Kidney (tissue), 14 donors: ENCODE results near the gene ANXA11. TPM values are rescaled to one million over a fixed set of nuclear protein-coding genes. Genes with fewer than 3 reads are reported as not detected.

Experiments
- DNase-seq, 5 donors: peaks; one replicate each; pipeline ENCODE4 v3.0.0-alpha.2; 2013 to 2020
- FAIRE-seq: peaks from 2 replicates; lab custom pipeline; 2012; peaks lifted over from hg19 to GRCh38; lab: Jason Lieb, UNC
- H3K27ac ChIP-seq, 2 donors: one replicate each; pipeline ENCODE4 v1.7.0; 2013; ENCODE audit warnings: low read depth in 2 of 2, low read length in 2 of 2, inconsistent platforms in 1 of 2
- H3K27me3 ChIP-seq: one replicate; pipeline ENCODE4 v1.7.1; 2013; ENCODE audit warnings: low read length, inconsistent platforms; ENCODE audit not compliant: control insufficient read depth, insufficient read depth
- H3K36me3 ChIP-seq, 3 donors: one replicate each; pipeline versions ENCODE4 v1.7.0 to v1.7.1; 2013; ENCODE audit warnings: low read length in 3 of 3, control low read depth in 1 of 3, inconsistent platforms in 1 of 3; ENCODE audit not compliant: insufficient read depth in 3 of 3, control insufficient read depth in 2 of 3
- H3K4me1 ChIP-seq, 3 donors: one replicate each; pipeline versions ENCODE4 v1.7.0 to v1.7.1; 2013; ENCODE audit warnings: low read length in 3 of 3, inconsistent platforms in 1 of 3, low read depth in 1 of 3; ENCODE audit not compliant: control insufficient read depth in 2 of 3, insufficient read depth in 2 of 3
- H3K4me3 ChIP-seq, 3 donors: one replicate each; pipeline versions ENCODE4 v1.7.0 to v1.8.1; 2013; ENCODE audit warnings: low read length in 3 of 3, control low read depth in 1 of 3, inconsistent platforms in 1 of 3
- H3K9ac ChIP-seq, 3 donors: one replicate each; pipeline versions ENCODE4 v1.7.0 to v1.7.1; 2013; ENCODE audit warnings: low read length in 3 of 3, control low read depth in 1 of 3, inconsistent platforms in 1 of 3
- H3K9me3 ChIP-seq, 3 donors: one replicate each; pipeline versions ENCODE4 v1.7.0 to v1.7.1; 2013; ENCODE audit warnings: low read length in 3 of 3, control low read depth in 1 of 3, inconsistent platforms in 1 of 3; ENCODE audit not compliant: control insufficient read depth in 2 of 3, insufficient read depth in 1 of 3
- intact Hi-C: fragments of 100-400 bp; cut with DNase I; formaldehyde crosslinking; loops from one replicate; pipeline ENCODE4 v1.11.1; 2022
- polyA plus RNA-seq: library from polyadenylated mRNA; stranded (reverse); fragments of 350-450 nt; fragmentation: Illumina TruSeq; extraction: RNeasy Lipid Tissue Mini Kit (QIAGEN cat#74804); gene quantifications from one replicate; pipeline ENCODE4 v1.2.3, GENCODE V29; 2014; ENCODE audit warnings: low read depth, low replicate concordance; ENCODE audit not compliant: insufficient read depth
- total RNA-seq: library from RNA; stranded (reverse); fragmentation: NEBNext Ultra II Directional; extraction: Animal tissue kit (Norgen Biotek cat#: 25700); gene quantifications from one replicate; pipeline ENCODE4 v1.2.1, GENCODE V29; 2021
- TF ChIP-seq, protein P1 (sequence below): IDR thresholded peaks from 3 replicates; pipeline ENCODE4 v1.5.1; 2012; ENCODE audit warnings: mild to moderate bottlenecking, moderate library complexity, borderline replicate concordance; ENCODE audit not compliant: insufficient read depth; ENCODE audit errors: extremely low read depth
- donor health status: control.
- donor health status: control.
- donor health status: control.
- donor health status: control.
- donor health status: control.
- donor health status: DM: yes; HTN: yes; CAD: no.
- donor health status: Normal renal cell carcinoma (clear cell type).

ANXA11 gene
- total and polyA plus RNA-seq, 2 donors from 2014 or later: 435 to 543 TPM

DNA sequence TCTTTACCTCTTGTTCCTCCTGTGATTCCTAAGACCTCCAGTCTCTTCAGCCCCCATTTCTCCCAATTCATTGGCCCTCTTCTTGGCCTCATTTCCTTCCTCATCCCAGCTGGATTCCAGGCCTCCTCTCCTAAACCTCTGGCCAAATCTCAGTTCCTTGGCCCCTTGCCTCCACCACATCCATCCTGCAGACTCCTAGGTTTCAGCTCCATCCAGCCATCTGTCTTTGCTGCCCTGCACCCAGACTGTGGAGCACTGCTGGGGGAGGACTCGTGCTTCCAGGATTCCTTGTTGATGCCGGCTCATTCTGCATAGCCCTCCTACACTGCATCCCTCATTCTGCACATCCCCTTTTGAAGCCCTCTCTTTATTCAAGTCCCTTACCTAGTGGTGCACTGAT, 66.1 kb downstream of the ANXA11 start:
- intact Hi-C loops: no loop called here
- peaks cover 0 to 4% (median 4%) of the 10 kb centered on the region in 3 donors for H3K4me1 ChIP-seq
- H3K36me3 ChIP-seq: no peaks in the 10 kb centered on the region
- H3K9me3 ChIP-seq: no peaks in the 10 kb centered on the region
- no peak overlapping the region for H3K4me3 ChIP-seq
- no peak overlapping the region for H3K9ac ChIP-seq
- no peak for FAIRE-seq
- no peak for DNase-seq
- no peaks in the 10 kb centered on the region for H3K27me3 ChIP-seq
- H3K27ac ChIP-seq: no peak overlapping the region
- TF ChIP-seq, protein P1, sequence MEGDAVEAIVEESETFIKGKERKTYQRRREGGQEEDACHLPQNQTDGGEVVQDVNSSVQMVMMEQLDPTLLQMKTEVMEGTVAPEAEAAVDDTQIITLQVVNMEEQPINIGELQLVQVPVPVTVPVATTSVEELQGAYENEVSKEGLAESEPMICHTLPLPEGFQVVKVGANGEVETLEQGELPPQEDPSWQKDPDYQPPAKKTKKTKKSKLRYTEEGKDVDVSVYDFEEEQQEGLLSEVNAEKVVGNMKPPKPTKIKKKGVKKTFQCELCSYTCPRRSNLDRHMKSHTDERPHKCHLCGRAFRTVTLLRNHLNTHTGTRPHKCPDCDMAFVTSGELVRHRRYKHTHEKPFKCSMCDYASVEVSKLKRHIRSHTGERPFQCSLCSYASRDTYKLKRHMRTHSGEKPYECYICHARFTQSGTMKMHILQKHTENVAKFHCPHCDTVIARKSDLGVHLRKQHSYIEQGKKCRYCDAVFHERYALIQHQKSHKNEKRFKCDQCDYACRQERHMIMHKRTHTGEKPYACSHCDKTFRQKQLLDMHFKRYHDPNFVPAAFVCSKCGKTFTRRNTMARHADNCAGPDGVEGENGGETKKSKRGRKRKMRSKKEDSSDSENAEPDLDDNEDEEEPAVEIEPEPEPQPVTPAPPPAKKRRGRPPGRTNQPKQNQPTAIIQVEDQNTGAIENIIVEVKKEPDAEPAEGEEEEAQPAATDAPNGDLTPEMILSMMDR: no peak

DNA sequence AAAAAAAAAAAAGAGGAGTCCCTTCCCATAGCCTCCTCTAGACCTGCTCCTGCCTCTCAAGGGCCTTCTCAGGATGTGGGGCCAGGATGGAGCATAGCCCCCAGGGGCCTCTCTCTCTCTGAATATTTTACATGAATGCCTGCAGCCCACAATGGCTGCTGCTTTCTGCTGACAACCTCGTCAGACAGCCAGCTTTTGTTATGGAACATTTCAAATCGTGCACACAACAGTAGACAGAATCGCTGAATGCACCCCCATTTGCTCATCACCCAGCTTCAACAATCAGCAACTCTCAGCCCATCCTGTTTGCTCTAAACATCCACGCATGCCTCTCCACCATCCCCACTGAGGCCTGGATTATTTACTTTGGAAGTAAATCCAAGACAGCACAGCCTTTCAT, 67.4 kb downstream of the ANXA11 start:
- Histone ChIP-seq H3K4me3 (no peak overlapping the region), H3K4me1 (peaks cover 0 to 4% (median 0%) of the 10 kb centered on the region in 3 donors), H3K27ac (no peak overlapping the region), H3K9ac (no peak overlapping the region), H3K27me3 (no peaks in the 10 kb centered on the region), H3K36me3 (no peaks in the 10 kb centered on the region), H3K9me3 (no peaks in the 10 kb centered on the region)
- intact Hi-C loops: no loop called here
- no peak for DNase-seq
- no peak for FAIRE-seq
- TF ChIP-seq, protein P1: no peak

DNA sequence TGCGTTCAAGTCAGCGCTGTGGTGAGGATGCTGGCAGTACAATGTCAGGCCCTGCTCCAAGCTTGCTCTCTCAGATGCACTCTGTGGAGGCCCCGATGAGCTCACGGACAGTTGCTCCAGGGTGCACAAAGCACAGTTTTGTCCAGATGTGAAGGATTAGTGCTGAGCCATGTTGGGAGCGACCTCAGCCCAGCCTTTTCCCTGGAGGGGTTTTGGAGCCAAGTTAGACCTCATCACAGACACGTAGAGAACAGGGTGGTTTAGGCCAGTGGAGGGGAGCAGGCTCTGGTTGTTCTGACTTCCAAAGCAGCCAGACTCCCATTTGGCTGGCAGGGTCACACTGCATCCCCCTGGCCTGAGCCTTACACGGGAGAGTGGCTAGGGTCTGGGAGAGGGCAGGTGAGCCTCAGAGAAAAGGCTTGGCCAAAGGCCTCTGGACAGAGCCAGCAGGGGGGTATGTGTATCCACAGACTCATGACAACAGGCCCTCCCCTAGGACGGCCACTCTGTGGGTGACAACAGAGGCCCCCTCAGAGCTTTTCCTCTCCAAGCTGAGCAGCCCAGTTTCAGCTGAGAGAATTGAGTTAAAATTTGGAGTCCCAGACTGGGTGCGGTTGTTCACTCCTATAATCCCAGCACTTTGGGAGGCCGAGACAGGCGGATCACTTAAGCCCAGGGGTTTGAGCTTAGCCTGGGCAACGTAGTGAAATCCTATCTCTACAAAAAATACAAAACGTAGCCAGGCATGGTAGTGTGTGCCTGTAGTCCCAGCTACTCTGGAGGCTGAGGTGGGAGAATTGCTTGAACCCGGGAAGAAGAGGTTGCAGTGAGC, 68.1 kb downstream of the ANXA11 start:
- intact Hi-C loops: no loop called here
- Histone ChIP-seq H3K4me3 (no peak overlapping the region), H3K9ac (no peak overlapping the region), H3K27me3 (no peaks in the 10 kb centered on the region), H3K4me1 (peaks cover 0 to 4% (median 0%) of the 10 kb centered on the region in 3 donors), H3K9me3 (no peaks in the 10 kb centered on the region), H3K36me3 (no peaks in the 10 kb centered on the region), H3K27ac (no peak overlapping the region)
- no peak for DNase-seq
- TF ChIP-seq, protein P1: no peak
- no peak for FAIRE-seq
